Measurements from ENCODE around the gene EPHA8.

Gene EPHA8

GRCh38 chr1:22592919-22593790, 29.9 kb downstream of the EPHA8 start:
- no peak for DNase-seq (ENCODE audit: low read depth in 3 of 3)

DNA sequence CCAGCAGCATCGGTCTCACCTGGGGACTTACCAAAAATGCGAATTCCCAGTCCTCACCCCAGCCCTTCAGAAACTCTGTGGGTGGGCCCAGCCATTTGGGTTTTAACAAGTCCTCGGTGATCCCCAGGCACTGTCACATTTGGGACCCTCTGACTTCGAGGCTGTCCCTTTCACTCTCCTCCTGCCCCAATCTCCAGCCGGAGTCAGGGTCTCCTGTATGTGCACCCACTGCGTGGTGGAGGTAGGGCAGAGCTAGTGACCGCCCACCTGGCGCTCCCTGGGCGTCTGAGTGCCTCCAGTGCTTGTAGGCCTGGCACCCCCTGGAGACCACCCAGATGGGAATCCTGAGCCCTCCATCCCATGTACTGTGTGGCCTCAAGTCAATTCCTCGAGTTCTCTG, 31.1 kb downstream of the EPHA8 start:
- no peak for DNase-seq (ENCODE audit: low read depth in 3 of 3)

- DNase-seq (ENCODE audit: low read depth in 3 of 3) = no peak
These were observed 31.8 kb downstream of the EPHA8 start for GRCh38 chr1:22595108-22595507.

DNA sequence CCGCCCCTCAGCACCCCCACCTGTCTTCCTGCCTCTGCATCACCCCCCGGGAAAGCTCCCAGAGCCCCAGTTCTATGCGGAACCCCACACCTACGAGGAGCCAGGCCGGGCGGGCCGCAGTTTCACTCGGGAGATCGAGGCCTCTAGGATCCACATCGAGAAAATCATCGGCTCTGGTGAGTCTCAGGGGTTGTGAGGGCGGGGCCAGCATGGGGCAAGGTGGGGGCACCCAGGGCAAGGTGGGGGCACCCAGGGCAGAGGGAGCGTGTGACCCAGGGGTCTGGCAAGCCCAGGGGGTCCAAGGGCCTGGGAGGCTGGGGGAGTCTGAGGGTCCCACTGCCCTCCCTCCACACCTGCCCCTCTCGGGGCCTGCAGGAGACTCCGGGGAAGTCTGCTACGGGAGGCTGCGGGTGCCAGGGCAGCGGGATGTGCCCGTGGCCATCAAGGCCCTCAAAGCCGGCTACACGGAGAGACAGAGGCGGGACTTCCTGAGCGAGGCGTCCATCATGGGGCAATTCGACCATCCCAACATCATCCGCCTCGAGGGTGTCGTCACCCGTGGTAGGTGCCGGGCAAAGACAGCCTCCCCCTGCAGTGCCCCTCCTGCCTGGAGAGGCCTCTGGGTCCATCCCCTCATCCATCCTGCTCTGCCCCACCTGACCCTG, 34.1 kb downstream of the EPHA8 start:
- DNase-seq (ENCODE audit: low read depth in 3 of 3) = no peak

DNA sequence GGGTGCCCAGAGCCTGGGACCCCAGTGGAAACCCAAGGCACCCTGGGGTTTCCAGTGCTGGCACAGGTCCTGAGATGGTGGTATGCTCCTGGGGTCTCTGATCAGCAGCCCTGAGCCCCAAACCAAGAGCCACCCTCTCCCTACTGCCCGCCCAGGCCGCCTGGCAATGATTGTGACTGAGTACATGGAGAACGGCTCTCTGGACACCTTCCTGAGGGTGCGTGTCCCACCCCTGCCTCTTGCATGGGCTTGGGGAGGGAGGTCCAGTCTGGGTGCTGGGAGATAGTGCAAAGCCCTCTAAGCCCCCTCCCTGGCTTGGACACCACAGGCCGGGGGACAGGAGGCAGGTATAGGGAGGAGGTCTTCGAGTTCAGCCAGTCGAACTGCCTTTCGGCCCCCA, 34.7 kb downstream of the EPHA8 start:
- DNase-seq (ENCODE audit: low read depth in 3 of 3) = no peak

DNA sequence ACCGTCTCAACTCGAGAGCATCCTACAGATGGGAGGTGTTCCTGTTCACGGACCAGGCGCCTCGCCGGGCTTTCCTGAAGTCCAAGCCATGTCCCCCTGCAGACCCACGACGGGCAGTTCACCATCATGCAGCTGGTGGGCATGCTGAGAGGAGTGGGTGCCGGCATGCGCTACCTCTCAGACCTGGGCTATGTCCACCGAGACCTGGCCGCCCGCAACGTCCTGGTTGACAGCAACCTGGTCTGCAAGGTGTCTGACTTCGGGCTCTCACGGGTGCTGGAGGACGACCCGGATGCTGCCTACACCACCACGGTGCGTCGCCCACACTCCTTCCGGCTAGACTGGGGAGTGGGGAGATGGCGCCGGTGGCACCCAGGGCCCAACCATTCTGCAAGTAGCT, 35.4 kb downstream of the EPHA8 start:
- no peak for DNase-seq (ENCODE audit: low read depth in 3 of 3)

DNA sequence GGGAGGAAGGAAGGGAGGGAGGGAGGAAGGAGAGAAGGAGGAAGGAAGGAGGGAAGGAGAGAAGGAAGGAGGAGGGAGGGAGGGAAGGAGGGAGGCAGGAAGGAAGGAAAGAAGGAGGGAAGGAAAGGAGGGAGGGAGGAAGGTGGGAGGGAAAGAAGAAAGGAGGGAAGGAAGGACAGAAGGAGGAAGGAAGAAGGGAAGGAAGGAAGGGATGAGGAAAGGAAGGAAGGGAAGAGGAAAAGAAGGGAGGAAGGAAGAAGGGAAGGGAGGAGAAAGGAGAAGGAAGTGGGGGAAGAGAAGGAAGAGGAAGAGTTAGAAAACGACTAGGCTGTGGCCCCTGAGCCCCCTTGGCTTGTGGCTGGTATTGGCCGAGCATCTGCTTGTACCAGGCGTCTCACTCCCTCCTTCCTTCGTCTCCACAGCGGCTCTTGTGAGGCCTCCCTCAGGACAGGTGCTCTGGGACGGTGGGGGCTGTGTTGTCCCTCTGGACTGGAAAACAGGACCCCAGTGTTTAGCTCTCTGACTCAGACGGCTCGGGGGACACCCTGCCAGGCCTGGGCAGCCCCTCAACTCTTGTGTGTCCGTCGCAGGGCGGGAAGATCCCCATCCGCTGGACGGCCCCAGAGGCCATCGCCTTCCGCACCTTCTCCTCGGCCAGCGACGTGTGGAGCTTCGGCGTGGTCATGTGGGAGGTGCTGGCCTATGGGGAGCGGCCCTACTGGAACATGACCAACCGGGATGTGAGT, 37.0 kb downstream of the EPHA8 start:
- no peak for DNase-seq (ENCODE audit: low read depth in 3 of 3)

GRCh38 chr1:22600817-22601605, 37.7 kb downstream of the EPHA8 start:
- DNase-seq (ENCODE audit: low read depth in 3 of 3) = no peak

GRCh38 chr1:22601610-22602009, 38.3 kb downstream of the EPHA8 start:
- no peak for DNase-seq (ENCODE audit: low read depth in 3 of 3)

- no peak for DNase-seq (ENCODE audit: low read depth in 3 of 3)
These were observed 38.9 kb downstream of the EPHA8 start for GRCh38 chr1:22602060-22602740.

GRCh38 chr1:22606161-22606560, 42.9 kb downstream of the EPHA8 start:
- no peak for DNase-seq (ENCODE audit: low read depth in 3 of 3)

- no peak for DNase-seq (ENCODE audit: low read depth in 3 of 3)
These were observed 43.9 kb downstream of the EPHA8 start for GRCh38 chr1:22607154-22607553.

- DNase-seq (ENCODE audit: low read depth in 3 of 3) = no peak
These were observed 45.1 kb downstream of the EPHA8 start for GRCh38 chr1:22608361-22608760.

DNA sequence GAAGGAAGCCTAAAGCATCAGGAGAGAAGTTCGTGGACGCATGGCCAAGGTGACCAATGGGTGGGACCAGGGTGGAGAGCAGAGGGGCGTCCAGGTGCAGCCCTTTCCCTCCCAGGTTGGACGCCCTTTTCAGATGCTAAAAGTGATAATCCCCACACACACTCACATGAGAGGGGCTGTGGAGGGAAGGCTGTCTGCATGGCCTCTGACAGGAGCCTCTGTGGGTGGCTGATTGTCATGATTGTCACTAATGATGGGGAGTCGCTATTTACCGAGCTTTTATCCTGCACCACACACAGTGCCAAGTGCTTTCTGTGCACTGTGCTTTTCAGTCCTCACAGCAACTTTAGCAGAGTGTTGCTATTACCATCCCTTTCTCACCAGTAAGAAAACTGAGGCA, 46.0 kb downstream of the EPHA8 start:
- no peak for DNase-seq (ENCODE audit: low read depth in 3 of 3)

DNA sequence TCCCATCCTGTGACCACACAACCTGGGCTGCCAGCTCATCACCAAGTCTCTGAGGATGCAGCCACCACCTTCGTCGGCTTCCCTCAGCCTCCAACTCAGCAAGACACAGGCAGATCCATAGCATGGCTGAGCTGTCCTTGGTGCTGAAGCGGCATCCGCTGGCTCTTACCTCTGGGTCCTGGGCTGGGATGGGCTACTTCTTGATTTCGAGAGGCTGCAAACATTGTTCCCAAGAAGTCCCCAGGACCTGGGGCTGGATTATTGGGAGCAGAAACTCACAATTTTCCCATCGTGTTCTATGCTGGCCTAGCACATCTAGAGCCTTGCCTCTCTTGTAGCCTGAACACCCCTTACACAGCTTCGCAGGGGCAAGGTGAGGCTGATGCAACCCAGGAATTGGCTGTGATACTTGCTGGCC, 48.2 kb downstream of the EPHA8 start:
- DNase-seq (ENCODE audit: low read depth in 3 of 3) = peak in 2 of 3 donors; percentile 8 to 11

- DNase-seq (ENCODE audit: low read depth in 3 of 3) = no peak
These were observed 49.6 kb downstream of the EPHA8 start for GRCh38 chr1:22612671-22613571.

DNA sequence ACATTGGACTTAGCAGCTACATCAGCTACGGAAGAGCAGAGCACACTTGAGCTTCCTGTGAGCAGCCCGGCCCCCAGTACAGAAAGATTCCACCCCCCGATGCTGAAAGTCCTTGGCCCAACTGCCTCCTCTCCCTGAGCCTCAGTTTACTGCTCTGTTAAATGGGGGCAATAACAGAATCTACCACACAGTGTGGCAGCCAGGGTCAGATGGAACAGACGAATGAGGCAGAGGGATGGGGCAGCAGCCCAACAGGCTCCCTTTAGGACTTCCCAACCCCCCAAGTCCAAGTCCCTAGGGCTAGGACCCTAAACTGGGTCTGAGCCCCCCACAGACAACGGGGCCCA, 50.3 kb downstream of the EPHA8 start:
- DNase-seq (ENCODE audit: low read depth in 3 of 3) = no peak

DNA sequence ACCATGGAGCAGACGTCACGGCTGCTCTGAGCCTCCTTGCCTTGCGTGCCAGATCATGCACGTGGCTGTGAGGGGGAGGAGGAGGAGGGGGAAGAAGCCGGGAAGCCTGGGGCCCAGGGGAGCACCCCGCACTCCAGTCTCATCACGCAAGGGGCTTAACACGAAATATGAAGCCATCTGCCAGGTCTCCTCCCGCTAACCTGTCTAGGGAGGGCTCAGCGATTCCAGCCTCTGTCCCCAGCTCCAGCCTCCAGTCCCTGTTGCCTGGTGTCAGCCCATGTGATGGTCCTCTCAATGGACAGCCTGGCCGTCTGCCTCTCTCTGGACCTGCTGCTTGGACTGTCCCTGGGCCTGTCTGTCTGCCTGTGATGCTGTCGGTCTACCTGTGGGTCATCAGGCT, 50.7 kb downstream of the EPHA8 start:
- no peak for DNase-seq (ENCODE audit: low read depth in 3 of 3)

- DNase-seq (ENCODE audit: low read depth in 3 of 3) = no peak
These were observed 52.6 kb downstream of the EPHA8 start for GRCh38 chr1:22615886-22616285.

GRCh38 chr1:22616571-22616970, 53.3 kb downstream of the EPHA8 start:
- DNase-seq (ENCODE audit: low read depth in 3 of 3) = no peak
